IPS-NIHi11 (cell line): ENCODE results near the gene PALLD.

Experiments
- DNase-seq: peaks from one replicate; pipeline ENCODE4 v3.0.0; 2012; ENCODE audit warnings: mixed read lengths, low spot score

The PALLD gene

GRCh38 chr4:168623011-168623410, 126.2 kb downstream of the PALLD start:
- DNase-seq = no peak

GRCh38 chr4:168623484-168623883, 126.6 kb downstream of the PALLD start:
- no peak for DNase-seq

DNA sequence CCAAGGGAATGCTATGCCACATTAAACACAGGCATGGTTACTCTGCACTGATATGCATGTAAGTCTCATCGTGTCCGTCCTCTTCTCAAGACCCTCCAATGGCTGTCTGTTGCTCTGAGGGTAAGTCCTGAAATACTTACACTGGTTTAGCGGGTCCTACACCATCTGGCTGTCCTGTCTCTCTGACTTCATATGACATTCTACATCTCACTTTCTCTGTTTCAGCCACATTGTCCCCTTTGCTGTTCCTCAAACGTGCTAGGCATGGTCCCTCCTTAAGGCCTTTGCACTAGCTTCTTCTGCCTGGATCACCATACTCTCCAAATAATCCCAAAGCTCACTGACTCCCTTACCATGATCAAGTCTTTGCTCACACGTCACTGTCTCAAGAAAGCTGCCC, 131.4 kb downstream of the PALLD start:
- no peak for DNase-seq

DNA sequence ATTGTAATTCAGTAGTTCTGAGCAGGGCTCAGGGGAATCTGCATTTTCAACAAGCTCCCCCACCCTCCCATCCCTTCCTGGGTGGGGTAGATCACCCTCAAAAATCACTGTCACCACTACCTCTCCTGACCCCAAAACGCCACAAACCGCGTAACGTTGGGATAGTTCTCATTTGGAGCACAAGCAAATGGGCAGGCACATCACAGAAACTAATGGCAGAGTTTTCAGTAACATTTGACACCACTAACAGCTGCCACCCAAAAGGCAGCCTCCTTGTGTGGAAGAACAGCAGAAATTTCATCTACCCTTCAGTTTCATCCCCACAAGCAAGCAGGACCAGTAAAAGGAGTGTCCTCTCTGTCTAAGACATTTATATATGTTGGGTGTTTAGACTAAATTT, 132.7 kb downstream of the PALLD start:
- DNase-seq = no peak

GRCh38 chr4:168630445-168631187, 133.8 kb downstream of the PALLD start:
- no peak for DNase-seq

GRCh38 chr4:168631241-168632162, 134.7 kb downstream of the PALLD start:
- DNase-seq = peak; percentile 81

GRCh38 chr4:168632301-168632725, 135.5 kb downstream of the PALLD start:
- peak; percentile 63 for DNase-seq

- no peak for DNase-seq
Measured at GRCh38 chr4:168633064-168633463, 136.2 kb downstream of the PALLD start.

GRCh38 chr4:168633496-168633895, 136.6 kb downstream of the PALLD start:
- DNase-seq = no peak

DNA sequence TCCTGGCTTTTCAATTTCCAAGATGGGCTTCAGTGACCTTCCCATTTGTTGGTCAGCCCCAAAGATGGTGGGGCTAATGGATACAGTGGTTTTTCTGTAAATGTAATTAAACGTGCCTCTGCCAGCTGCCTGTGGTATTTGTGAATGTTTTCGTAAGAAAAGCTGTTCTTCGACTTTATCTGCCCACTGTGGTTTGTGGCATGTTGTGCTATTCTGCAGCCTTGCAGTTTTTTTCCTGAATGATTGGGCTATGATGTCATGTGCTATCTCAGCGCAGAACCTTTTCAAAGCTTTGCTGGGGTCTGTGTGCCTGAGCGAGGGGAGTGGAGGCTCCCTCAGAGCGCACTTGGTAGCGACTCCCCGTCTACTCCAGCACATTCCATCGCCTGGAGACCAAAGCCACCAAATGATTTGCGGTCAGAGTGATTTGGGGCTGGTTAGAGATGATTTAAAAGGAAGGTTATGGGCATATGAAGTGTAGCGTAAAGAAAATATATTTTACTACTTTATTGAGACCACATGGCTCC, 137.5 kb downstream of the PALLD start:
- DNase-seq = peak; percentile 42

GRCh38 chr4:168636040-168636439, 139.2 kb downstream of the PALLD start:
- DNase-seq = no peak

DNA sequence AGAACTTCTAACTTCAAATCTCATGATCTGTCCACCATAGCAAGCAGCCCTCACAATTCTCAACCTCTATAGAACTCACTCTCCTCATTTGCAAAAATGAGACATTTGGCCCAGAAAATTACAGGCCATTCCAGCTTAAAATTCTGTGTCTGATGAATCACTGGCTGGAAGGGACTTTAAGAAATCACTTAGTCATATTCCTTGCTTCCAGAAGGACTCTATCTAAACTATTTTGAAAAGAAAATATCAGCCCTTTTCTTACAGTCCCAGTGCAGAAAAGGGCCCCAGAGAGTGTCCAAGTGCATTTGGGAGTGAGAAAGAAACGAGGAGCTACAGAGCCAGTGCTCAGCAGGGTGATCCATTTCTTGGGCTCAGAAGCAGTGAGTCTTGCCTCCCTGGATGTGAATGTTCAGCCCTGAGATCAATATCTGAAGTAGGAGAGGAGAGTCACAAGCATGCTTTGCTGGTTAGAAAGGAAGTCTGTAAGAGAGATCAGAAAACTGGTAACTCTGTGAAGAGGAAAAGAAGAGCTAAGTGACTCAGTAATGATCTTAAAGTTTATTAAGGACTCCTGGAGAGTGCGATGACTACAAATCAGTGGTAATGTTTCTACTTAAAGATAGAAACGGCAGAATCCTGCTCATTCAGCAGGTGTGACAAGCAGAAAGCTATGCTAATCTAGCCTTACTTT, 139.8 kb downstream of the PALLD start:
- DNase-seq = no peak

DNA sequence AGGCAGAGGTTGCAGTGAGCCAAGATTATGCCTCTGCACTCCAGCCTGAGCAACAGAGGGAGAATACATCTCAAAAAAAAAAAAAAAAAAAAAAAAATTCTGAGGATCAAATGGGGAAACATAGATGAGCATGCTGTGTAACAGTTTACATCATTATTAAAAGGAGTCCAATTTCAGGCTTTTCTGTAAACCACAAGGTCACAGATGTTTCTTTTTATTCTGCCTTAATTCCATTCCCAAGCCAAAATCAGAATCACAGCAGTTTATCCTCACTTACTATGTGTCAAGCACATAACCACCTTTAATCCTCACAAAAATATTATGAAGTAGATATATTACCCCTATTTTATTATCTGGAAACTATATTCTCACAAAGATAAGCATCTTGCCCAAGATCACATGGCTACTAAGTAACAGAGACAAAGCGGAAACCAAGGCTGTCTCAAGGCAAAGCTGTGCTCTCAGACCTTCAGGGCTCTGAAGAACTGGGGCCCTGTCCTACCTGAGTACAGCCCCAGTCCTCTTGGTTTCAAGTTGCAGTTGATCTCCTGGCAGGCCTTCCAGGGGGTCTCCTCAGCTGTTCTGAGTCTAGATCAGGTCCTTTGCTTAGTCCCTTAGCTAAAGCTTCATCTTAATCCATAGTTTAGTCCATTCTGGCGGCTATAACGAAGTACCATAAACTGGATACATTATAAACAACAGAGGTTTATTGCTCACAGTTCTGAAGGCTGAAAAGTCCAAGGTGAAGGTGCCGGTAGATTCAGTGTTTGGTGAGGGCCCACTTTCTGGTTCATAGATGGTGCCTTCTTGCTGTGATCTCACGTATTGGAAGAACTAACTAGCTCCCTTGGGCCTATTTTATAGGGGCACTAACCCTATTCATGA, 141.3 kb downstream of the PALLD start:
- DNase-seq = no peak

DNA sequence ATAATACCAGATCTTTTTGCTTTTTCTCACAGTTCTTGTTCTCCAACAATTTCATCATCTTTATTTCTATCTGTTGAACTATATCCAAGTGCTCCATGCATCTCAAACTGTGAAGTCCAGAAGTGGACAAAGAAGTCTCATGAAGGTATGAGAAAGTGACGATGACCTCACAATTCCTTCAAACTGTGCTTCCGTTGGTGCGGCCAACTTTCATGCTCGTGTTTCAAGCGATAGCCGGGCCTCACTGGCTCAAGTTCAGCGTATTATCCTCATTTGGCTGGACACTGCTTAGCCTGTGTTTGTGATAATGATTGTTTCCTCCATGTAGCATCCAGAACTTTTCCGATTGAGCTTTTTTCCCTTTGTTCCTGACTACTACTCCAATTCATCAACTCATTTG, 143.1 kb downstream of the PALLD start:
- no peak for DNase-seq

DNA sequence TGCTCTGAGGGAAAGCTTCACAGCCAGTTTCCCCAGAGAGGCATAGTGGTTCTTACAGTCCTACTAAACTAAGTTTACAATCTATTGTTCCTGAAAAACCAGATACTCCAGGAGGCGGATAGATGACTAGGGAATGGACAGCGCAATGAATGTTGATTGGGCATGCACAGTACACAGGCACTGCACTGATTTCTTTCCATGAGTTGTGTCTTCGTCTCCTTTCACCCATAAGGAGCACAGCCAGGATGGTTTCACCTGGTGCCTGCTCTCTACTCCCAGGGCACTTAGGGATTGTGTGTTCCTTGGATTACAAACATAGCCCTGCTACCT, 144.9 kb downstream of the PALLD start:
- no peak for DNase-seq

GRCh38 chr4:168642591-168642990, 145.7 kb downstream of the PALLD start:
- no peak for DNase-seq

DNA sequence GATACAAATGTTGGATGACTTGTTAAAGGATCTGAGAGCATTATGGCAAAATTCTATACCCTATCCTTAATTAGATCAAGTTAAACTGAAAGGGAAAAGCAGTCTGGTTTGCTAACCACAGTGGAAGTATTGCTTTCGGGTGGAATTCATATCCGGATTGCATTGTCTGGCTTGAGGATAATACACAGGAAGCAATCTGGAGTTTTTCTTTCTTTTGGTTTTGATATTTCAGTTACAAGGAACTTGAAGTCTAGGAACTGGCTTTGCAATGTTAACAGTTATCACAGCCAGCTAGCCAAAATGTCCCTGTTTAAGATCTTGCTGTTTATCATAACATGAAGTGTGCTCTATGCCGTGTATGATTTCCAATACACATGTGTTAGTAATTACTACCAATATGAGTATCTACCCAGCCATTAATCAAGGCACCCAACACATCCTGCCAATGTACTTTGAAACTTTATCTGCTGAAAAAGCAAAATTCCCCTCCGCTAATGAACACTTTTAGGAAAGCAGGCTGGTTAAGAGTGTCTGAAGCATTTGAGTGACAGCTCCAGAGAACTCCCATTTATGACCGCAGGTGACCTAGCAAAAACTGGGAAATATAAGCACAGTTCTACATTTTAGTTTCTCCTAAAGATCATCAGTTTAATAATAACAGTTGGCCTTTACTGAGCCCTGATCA, 146.4 kb downstream of the PALLD start:
- DNase-seq = no peak

GRCh38 chr4:168643796-168644159, 146.9 kb downstream of the PALLD start:
- no peak for DNase-seq

GRCh38 chr4:168646001-168646768, 149.3 kb downstream of the PALLD start:
- DNase-seq = no peak
